Measurements from ENCODE around the gene MRPS26. TPM values are rescaled to one million over a fixed set of nuclear protein-coding genes. Genes with fewer than 3 reads are reported as not detected.
"Not testable (repeated sequence)": the region's sequence is repeated elsewhere in the genome, so short reads cannot be mapped to it uniquely, and the experiment has no call there.

Gene MRPS26
- total RNA-seq, 1 experiment from 2014 or later, result 95.0 TPM

DNA sequence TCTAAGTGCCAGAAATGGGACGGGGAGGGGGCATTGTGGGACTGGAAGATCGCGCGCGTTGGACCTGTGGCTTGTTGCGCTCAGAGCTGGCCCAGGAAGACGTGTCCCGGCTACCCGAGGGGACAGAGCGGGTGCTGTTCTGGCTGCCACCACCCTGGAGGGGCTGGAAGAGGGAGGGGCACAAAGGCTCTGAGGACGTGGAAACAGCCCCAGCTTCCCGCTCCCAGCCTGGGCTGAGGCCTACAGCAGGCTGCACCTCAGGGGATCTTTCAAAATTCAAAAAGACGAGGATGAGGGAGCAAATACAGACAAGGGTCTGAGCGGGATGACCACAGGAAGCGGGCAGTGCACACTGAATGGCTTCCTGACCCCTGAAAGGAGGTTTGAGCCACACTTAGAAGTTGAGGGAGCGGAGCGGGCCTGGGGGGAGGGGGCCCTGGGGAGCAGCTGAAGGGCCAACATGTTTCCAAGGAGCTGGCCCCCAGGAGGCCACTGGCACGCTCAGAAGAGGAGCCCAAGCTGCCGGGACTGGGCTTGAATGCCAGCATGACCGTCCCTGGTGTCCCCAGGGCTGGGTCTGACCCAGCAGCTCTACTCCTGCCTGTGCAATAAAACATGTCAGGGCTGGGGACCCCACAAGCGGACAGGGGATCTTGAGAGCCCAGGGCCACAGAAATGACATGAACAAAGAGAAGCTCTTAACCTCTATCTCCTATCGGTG is 26.8 kb downstream of the MRPS26 start:
- intact Hi-C loops (cut with micrococcal nuclease; ENCODE audit: unreplicated experiment), result no loop called here
- H3K27me3 ChIP-seq (replicated peaks; ENCODE audit: control insufficient read depth, insufficient read depth, low read length), result no peaks in the 10 kb centered on the region
- DNase-seq, result no peak
- no peaks in the 10 kb centered on the region; the same call in 1 of the 2 replicates for H3K4me1 ChIP-seq
- CTCF ChIA-PET, result interaction anchor here (0.9 to 1.3 kb wide), 2 partner anchors 16 to 19 kb away, joined by 3 to 7 read pairs; no protein-coding TSS in a partner anchor
- Mint-ChIP-seq H3K4me1 (ENCODE audit: low read depth, unreplicated experiment) (peaks cover 13% of the 10 kb centered on the region), H3K36me3 (ENCODE audit: insufficient read depth, unreplicated experiment) (peaks cover 8% of the 10 kb centered on the region), H3K4me3 (ENCODE audit: unreplicated experiment) (peak overlapping the region; percentile 58), H3K9me3 (ENCODE audit: unreplicated experiment) (no peaks in the 10 kb centered on the region), H3K27me3 (ENCODE audit: insufficient read depth, unreplicated experiment) (no peaks in the 10 kb centered on the region), H3K27ac (ENCODE audit: unreplicated experiment) (peak overlapping the region; percentile 86)
- H3K4me3 ChIP-seq (ENCODE audit: low read depth, low read length), result peak overlapping the region; percentile 74
- no TSS peak for BruUV-seq (replicated peaks)
- no peaks in the 10 kb centered on the region for H3K9me3 ChIP-seq
- TF ChIP-seq CTCF (IDR thresholded peaks at IDR 0.05; ENCODE audit: insufficient read depth in 1 of 2, low read depth in 1 of 2, low read length in 1 of 2, severe bottlenecking in 1 of 2, unreplicated experiment in 1 of 2), result no peak
- no peaks in the 10 kb centered on the region for H3K36me3 ChIP-seq (ENCODE audit: control insufficient read depth, insufficient read depth, low read length)
- POLR2A ChIA-PET, result interaction anchor here (0.5 to 0.9 kb wide), 2 partner anchors 15 to 28 kb away, joined by 3 to 11 read pairs; no protein-coding TSS in a partner anchor

- H3K4me3 Mint-ChIP-seq (ENCODE audit: unreplicated experiment), result peak overlapping the region; percentile 58
- H3K27me3 Mint-ChIP-seq (ENCODE audit: insufficient read depth, unreplicated experiment); H3K4me3 ChIP-seq (ENCODE audit: low read depth, low read length); DNase-seq; H3K36me3 ChIP-seq (ENCODE audit: control insufficient read depth, insufficient read depth, low read length); H3K9me3 Mint-ChIP-seq (ENCODE audit: unreplicated experiment); H3K4me1 ChIP-seq; H3K9me3 ChIP-seq; H3K36me3 Mint-ChIP-seq (ENCODE audit: insufficient read depth, unreplicated experiment); H3K27me3 ChIP-seq (replicated peaks; ENCODE audit: control insufficient read depth, insufficient read depth, low read length); BruUV-seq (replicated peaks); intact Hi-C loops (cut with micrococcal nuclease; ENCODE audit: unreplicated experiment): not testable (repeated sequence)
- H3K4me1 Mint-ChIP-seq (ENCODE audit: low read depth, unreplicated experiment), result peaks cover 13% of the 10 kb centered on the region
- ChIA-PET POLR2A (interaction anchor here (0.9 kb wide), 1 partner anchor 15 kb away, joined by 3 read pairs; no protein-coding TSS in a partner anchor), CTCF (interaction anchor here (0.9 kb wide), 1 partner anchor 17 kb away, joined by 3 read pairs; no protein-coding TSS in a partner anchor)
- peak overlapping the region; percentile 86 for H3K27ac Mint-ChIP-seq (ENCODE audit: unreplicated experiment)
These were observed 27.4 kb downstream of the MRPS26 start for GRCh38 chr20:3073251-3073643.

- H3K9me3 ChIP-seq, result no peaks in the 10 kb centered on the region
- Mint-ChIP-seq H3K36me3 (ENCODE audit: insufficient read depth, unreplicated experiment) (peaks cover 8% of the 10 kb centered on the region), H3K27me3 (ENCODE audit: insufficient read depth, unreplicated experiment) (no peaks in the 10 kb centered on the region), H3K27ac (ENCODE audit: unreplicated experiment) (no peak overlapping the region), H3K4me3 (ENCODE audit: unreplicated experiment) (no peak overlapping the region), H3K9me3 (ENCODE audit: unreplicated experiment) (no peaks in the 10 kb centered on the region), H3K4me1 (ENCODE audit: low read depth, unreplicated experiment) (peaks cover 13% of the 10 kb centered on the region)
- H3K4me3 ChIP-seq (ENCODE audit: low read depth, low read length), result no peak overlapping the region
- no peak for DNase-seq
- no peaks in the 10 kb centered on the region; the same call in 1 of the 2 replicates for H3K4me1 ChIP-seq
- intact Hi-C loops (cut with micrococcal nuclease; ENCODE audit: unreplicated experiment), result loop anchor here (5.0 kb wide), 2 partner anchors 42 to 242 kb away; no protein-coding TSS in a partner anchor
- TF ChIP-seq CTCF (IDR thresholded peaks at IDR 0.05; ENCODE audit: insufficient read depth in 1 of 2, low read depth in 1 of 2, low read length in 1 of 2, severe bottlenecking in 1 of 2, unreplicated experiment in 1 of 2), result no peak
- ChIA-PET CTCF (interaction anchor here (0.9 kb wide), 1 partner anchor 21 kb away, joined by 4 read pairs; no protein-coding TSS in a partner anchor), POLR2A (no interaction called here)
- H3K36me3 ChIP-seq (ENCODE audit: control insufficient read depth, insufficient read depth, low read length), result no peaks in the 10 kb centered on the region
- no TSS peak for BruUV-seq (replicated peaks)
- no peaks in the 10 kb centered on the region for H3K27me3 ChIP-seq (replicated peaks; ENCODE audit: control insufficient read depth, insufficient read depth, low read length)
These were observed 29.0 kb downstream of the MRPS26 start for GRCh38 chr20:3074812-3075211.

- H3K9me3 ChIP-seq; H3K27ac Mint-ChIP-seq (ENCODE audit: unreplicated experiment); H3K9me3 Mint-ChIP-seq (ENCODE audit: unreplicated experiment); BruUV-seq (replicated peaks); DNase-seq; H3K36me3 ChIP-seq (ENCODE audit: control insufficient read depth, insufficient read depth, low read length); H3K27me3 Mint-ChIP-seq (ENCODE audit: insufficient read depth, unreplicated experiment); H3K4me1 ChIP-seq; H3K4me3 Mint-ChIP-seq (ENCODE audit: unreplicated experiment); H3K27me3 ChIP-seq (replicated peaks; ENCODE audit: control insufficient read depth, insufficient read depth, low read length); H3K36me3 Mint-ChIP-seq (ENCODE audit: insufficient read depth, unreplicated experiment); POLR2A ChIA-PET; H3K4me3 ChIP-seq (ENCODE audit: low read depth, low read length); CTCF ChIA-PET: not testable (repeated sequence)
- intact Hi-C loops (cut with micrococcal nuclease; ENCODE audit: unreplicated experiment), result loop anchor here (5.0 kb wide), 2 partner anchors 42 to 242 kb away; no protein-coding TSS in a partner anchor
- H3K4me1 Mint-ChIP-seq (ENCODE audit: low read depth, unreplicated experiment), result peaks cover 13% of the 10 kb centered on the region
These were observed 29.5 kb downstream of the MRPS26 start for GRCh38 chr20:3075315-3075714.
